ENCODE results near the gene PDCD4. TPM values are rescaled to one million over a fixed set of nuclear protein-coding genes. Genes with fewer than 3 reads are reported as not detected.

PDCD4 gene
- total and polyA plus RNA-seq, 2 donors from 2014 or later: 57.7 to 75.9 TPM

- peaks cover 0 to 4% (median under 1%) of the 10 kb centered on the region in 3 donors for H3K4me1 ChIP-seq (ENCODE audit: control insufficient read depth in 2 of 3, insufficient read depth in 2 of 3, low read depth in 1 of 3, low read length in 3 of 3)
- no peak for TF ChIP-seq CTCF (IDR thresholded peaks at IDR 0.05; ENCODE audit: borderline replicate concordance, extremely low read depth, insufficient read depth)
- H3K27me3 ChIP-seq (ENCODE audit: control insufficient read depth, insufficient read depth, low read length): no peaks in the 10 kb centered on the region
- H3K9me3 ChIP-seq (ENCODE audit: control insufficient read depth in 2 of 3, insufficient read depth in 1 of 3, low read length in 3 of 3): no peaks in the 10 kb centered on the region
- peaks cover 2 to 8% (median 4%) of the 10 kb centered on the region in 3 donors for H3K36me3 ChIP-seq (ENCODE audit: control insufficient read depth in 2 of 3, insufficient read depth in 3 of 3, low read length in 3 of 3)
- intact Hi-C loops (cut with DNase I): no loop called here
- FAIRE-seq (no peak), DNase-seq (no peak)
- no peak overlapping the region for H3K9ac ChIP-seq (ENCODE audit: low read length in 3 of 3)
- no peak overlapping the region for H3K4me3 ChIP-seq (ENCODE audit: low read length in 3 of 3)
- no peak overlapping the region for H3K27ac ChIP-seq (ENCODE audit: low read depth in 2 of 2, low read length in 2 of 2)
These were observed 4.3 kb downstream of the PDCD4 start for GRCh38 chr10:110876000-110876399.

- intact Hi-C loops (cut with DNase I): no loop called here
- DNase-seq (no peak), FAIRE-seq (peak; percentile 66)
- Histone ChIP-seq H3K4me3 (ENCODE audit: low read length in 3 of 3) (no peak overlapping the region), H3K9ac (ENCODE audit: low read length in 3 of 3) (no peak overlapping the region), H3K27ac (ENCODE audit: low read depth in 2 of 2, low read length in 2 of 2) (no peak overlapping the region), H3K4me1 (ENCODE audit: control insufficient read depth in 2 of 3, insufficient read depth in 2 of 3, low read depth in 1 of 3, low read length in 3 of 3) (no peaks in the 10 kb centered on the region), H3K36me3 (ENCODE audit: control insufficient read depth in 2 of 3, insufficient read depth in 3 of 3, low read length in 3 of 3) (peaks cover 2 to 8% (median 7%) of the 10 kb centered on the region in 3 donors), H3K9me3 (ENCODE audit: control insufficient read depth in 2 of 3, insufficient read depth in 1 of 3, low read length in 3 of 3) (no peaks in the 10 kb centered on the region), H3K27me3 (ENCODE audit: control insufficient read depth, insufficient read depth, low read length) (no peaks in the 10 kb centered on the region)
- no peak for TF ChIP-seq CTCF (IDR thresholded peaks at IDR 0.05; ENCODE audit: borderline replicate concordance, extremely low read depth, insufficient read depth)
These were observed 5.1 kb downstream of the PDCD4 start for GRCh38 chr10:110876788-110877187.

- Histone ChIP-seq H3K36me3 (ENCODE audit: control insufficient read depth in 2 of 3, insufficient read depth in 3 of 3, low read length in 3 of 3) (peaks cover 4 to 16% (median 11%) of the 10 kb centered on the region in 3 donors), H3K9ac (ENCODE audit: low read length in 3 of 3) (no peak overlapping the region), H3K27me3 (ENCODE audit: control insufficient read depth, insufficient read depth, low read length) (no peaks in the 10 kb centered on the region), H3K4me3 (ENCODE audit: low read length in 3 of 3) (no peak overlapping the region), H3K27ac (ENCODE audit: low read depth in 2 of 2, low read length in 2 of 2) (no peak overlapping the region), H3K4me1 (ENCODE audit: control insufficient read depth in 2 of 3, insufficient read depth in 2 of 3, low read depth in 1 of 3, low read length in 3 of 3) (no peaks in the 10 kb centered on the region), H3K9me3 (ENCODE audit: control insufficient read depth in 2 of 3, insufficient read depth in 1 of 3, low read length in 3 of 3) (no peaks in the 10 kb centered on the region)
- DNase-seq (no peak), FAIRE-seq (no peak)
- no peak for TF ChIP-seq CTCF (IDR thresholded peaks at IDR 0.05; ENCODE audit: borderline replicate concordance, extremely low read depth, insufficient read depth)
- intact Hi-C loops (cut with DNase I): no loop called here
These were observed 8.3 kb downstream of the PDCD4 start for GRCh38 chr10:110880012-110880411.

GRCh38 chr10:110881247-110881646 is 9.5 kb downstream of the PDCD4 start:
- no peaks in the 10 kb centered on the region for H3K4me1 ChIP-seq (ENCODE audit: control insufficient read depth in 2 of 3, insufficient read depth in 2 of 3, low read depth in 1 of 3, low read length in 3 of 3)
- FAIRE-seq (no peak), DNase-seq (no peak)
- H3K36me3 ChIP-seq (ENCODE audit: control insufficient read depth in 2 of 3, insufficient read depth in 3 of 3, low read length in 3 of 3): peaks cover 4 to 16% (median 13%) of the 10 kb centered on the region in 3 donors
- H3K9ac ChIP-seq (ENCODE audit: low read length in 3 of 3): no peak overlapping the region
- intact Hi-C loops (cut with DNase I): no loop called here
- no peaks in the 10 kb centered on the region for H3K27me3 ChIP-seq (ENCODE audit: control insufficient read depth, insufficient read depth, low read length)
- no peaks in the 10 kb centered on the region for H3K9me3 ChIP-seq (ENCODE audit: control insufficient read depth in 2 of 3, insufficient read depth in 1 of 3, low read length in 3 of 3)
- H3K4me3 ChIP-seq (ENCODE audit: low read length in 3 of 3): no peak overlapping the region
- no peak overlapping the region for H3K27ac ChIP-seq (ENCODE audit: low read depth in 2 of 2, low read length in 2 of 2)
- no peak for TF ChIP-seq CTCF (IDR thresholded peaks at IDR 0.05; ENCODE audit: borderline replicate concordance, extremely low read depth, insufficient read depth)
